HL-60/S4 treated with phorbol 12-myristate 13-acetate at 8.2 ng/mL for 4 days and 3 days (cell line): Measurements from ENCODE around the gene OR3A2.
"Not testable (repeated sequence)": the region's sequence is repeated elsewhere in the genome, so short reads cannot be mapped to it uniquely, and the experiment has no call there.

ENCODE experiments used
- in situ Hi-C: fragments of 300-500 bp; cut with MboI; formaldehyde crosslinking; loops from 2 replicates; pipeline ENCODE4 v1.15.0; 2022; ENCODE audit warnings: low sequenced_read_pairs

OR3A2 gene

DNA sequence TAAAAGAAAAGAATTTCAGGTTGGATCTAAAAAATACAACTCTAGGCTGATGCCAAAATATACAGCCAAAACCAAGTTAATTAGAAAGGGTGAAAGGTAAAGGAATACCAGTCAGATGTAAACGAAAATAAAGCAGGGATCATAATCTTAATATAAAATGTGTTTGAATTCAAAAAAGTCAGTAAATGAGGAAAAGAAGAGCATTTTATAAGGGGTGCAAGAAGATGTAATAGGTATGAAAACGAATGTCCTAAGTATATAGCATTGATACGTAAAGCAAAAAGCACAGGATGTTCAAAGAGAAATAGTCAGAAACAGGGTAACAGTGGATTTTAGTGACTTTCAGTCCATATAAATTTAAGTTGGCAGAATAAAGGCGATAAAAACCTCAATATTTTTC lies 90.5 kb downstream of the OR3A2 start:
- in situ Hi-C loops, result no loop called here

DNA sequence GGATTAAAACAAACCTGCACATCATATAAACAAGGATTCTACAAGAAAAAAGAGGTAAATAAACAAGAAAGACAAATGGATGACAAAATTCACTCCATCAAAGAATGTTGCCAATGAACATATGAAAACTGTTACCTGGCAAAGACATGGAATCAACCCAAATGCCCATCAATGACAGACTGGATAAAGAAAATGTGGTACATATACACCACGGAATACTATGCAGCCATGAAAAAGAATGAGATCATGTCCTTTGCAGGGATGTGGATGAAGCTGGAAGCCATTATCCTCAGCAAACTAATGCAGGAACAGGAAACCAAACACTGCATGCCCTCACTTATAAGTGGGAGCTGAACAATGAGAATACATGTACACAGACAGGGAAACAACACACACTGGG lies 92.6 kb downstream of the OR3A2 start:
- in situ Hi-C loops, result not testable (repeated sequence)

DNA sequence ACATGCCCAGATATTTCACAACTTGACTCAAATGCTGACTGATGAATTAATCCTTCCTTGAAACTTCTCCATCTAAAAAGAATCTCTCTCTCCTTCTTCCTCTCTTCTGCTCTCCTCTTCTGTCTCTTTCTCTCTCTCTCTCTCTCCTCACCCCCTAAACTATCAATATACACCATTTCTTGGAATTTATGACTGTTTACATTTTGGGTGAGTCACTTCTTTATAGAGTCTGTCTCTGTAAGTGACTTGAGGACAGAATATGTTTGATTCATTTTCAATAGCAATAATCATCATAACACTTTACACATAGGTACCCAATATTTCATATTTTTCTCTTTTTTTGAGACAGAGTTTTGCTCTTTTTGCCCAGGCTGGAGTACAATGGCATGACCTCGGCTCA lies 103.2 kb downstream of the OR3A2 start:
- in situ Hi-C loops, result no loop called here

DNA sequence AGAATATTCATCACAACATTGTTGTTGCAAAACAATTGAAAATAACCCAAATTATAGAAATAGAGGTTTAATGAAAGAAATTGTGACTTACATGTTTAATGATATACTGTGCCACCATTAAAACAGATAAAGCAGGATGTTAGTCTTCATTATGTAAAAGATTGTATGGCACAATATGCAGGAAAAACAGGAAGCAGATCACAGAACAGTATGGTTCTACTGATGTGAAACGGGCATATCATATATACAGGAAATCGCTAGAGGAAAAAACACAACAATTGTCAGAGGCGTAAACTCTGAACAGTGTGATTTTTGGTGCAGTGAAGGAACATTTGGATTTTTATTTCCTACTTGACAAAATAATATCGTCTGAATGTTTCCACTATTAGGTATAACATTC lies 110.0 kb downstream of the OR3A2 start:
- in situ Hi-C loops, result no loop called here

GRCh38 chr17:3271072-3271848 lies 114.8 kb downstream of the OR3A2 start:
- in situ Hi-C loops, result no loop called here

- in situ Hi-C loops, result no loop called here
Observed at GRCh38 chr17:3260600-3260999, 125.5 kb downstream of the OR3A2 start.

- in situ Hi-C loops, result no loop called here
Observed at GRCh38 chr17:3260163-3260562, 125.9 kb downstream of the OR3A2 start.

- in situ Hi-C loops, result no loop called here
Observed at GRCh38 chr17:3256575-3256974, 129.5 kb downstream of the OR3A2 start.

GRCh38 chr17:3249013-3249412 lies 137.1 kb downstream of the OR3A2 start:
- in situ Hi-C loops, result not testable (repeated sequence)

DNA sequence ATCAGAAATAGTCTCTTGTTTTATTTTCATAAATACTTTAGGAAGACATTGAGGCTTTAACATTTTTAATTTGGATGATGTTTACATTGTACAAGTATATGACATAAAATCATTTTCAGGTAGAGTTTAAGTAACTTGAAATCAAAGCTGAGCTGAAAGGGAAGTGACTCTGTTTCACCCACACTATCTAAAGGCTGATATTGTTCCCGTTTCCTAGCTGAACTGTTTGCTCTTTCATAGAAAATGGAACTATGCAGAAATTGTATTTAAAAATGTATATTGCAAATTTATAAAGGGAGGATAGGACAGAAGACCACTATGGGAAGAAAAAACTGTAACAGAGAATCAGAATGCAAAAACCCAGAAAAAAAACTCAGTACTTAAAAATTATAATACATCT lies 141.3 kb downstream of the OR3A2 start:
- in situ Hi-C loops, result not testable (repeated sequence)

DNA sequence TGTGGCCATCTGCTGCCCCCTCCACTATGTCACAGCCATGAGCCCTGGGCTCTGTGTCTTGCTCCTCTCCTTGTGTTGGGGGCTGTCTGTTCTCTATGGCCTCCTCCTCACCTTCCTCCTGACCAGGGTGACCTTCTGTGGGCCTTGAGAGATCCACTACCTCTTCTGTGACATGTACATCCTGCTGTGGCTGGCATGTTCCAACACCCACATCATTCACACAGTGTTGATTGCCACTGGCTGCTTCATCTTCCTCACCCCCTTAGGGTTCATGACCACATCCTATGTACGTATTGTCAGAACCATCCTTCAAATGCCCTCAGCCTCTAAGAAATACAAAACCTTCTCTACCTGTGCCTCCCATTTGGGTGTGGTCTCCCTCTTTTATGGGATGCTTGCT lies 145.1 kb downstream of the OR3A2 start:
- in situ Hi-C loops, result not testable (repeated sequence)

DNA sequence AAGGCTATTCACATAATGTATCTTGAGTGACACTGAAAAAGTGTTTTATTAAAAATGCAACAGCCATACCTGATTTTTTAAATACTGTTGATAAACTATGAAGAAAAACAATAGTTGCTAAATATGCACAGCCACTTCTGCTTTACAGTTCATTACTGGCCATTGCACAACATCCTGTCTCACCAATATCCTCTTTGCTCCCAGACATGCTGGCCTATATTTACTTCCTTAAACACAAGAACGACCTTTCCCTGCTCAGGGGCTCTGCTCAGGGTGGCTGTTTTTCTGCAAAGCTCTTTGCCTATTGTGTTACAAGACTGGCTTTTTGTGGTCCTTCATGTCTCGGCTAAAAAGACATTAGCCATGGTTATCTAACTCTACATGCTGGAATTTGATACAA lies 147.4 kb downstream of the OR3A2 start:
- in situ Hi-C loops, result not testable (repeated sequence)

DNA sequence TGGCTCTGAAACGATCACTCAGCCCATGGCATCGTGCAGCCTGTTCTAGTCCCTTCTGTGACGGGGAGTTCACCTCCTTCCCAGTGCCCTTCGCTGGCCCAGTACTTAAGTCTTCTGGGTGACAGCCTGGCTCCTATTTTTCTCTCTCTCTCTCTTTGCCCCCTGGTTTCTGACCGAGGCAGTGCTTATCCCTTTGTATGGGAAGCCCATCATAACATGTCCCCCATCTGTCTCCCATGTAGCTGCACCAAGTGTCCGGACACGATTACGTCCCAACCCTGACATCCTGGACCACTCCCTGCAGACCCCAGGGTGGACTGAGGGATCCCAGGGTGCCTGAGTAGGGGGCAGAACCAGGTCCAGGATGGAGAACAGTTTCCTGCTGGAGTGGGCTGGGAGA lies 153.8 kb downstream of the OR3A2 start:
- in situ Hi-C loops, result not testable (repeated sequence)
